A673 (cell line): ENCODE results near the gene HIRIP3. TPM values are rescaled to one million over a fixed set of nuclear protein-coding genes. Genes with fewer than 3 reads are reported as not detected.

Experiments
- BruUV-seq: library from RNA; stranded (reverse); fragments of 400-500 nt; replicated peaks from 2 replicates; lab custom pipeline; 2021; lab: Mats Ljungman, UMichigan
- CTCF ChIA-PET: fragments of 300-600 bp; sonication (Branson Sonifier 250); formaldehyde crosslinking; loops from one replicate; lab custom pipeline; 2022; ENCODE audit warnings: antibody characterized with exemption; lab: Charles Lee
- POLR2A ChIA-PET: fragments of 300-600 bp; sonication (Branson Sonifier 250); formaldehyde crosslinking; loops from one replicate; lab custom pipeline; 2022; ENCODE audit warnings: antibody characterized with exemption; ENCODE audit not compliant: low non-redundant PET; lab: Charles Lee
- DNase-seq: peaks from one replicate; pipeline ENCODE4 v3.0.0-alpha.2; 2015; ENCODE audit warnings: low spot score
- H3K27ac ChIP-seq: fragments of 200-600 bp; sonication (generic); 2 replicates; pipeline ENCODE4 v1.5.1; 2016; ENCODE audit warnings: mixed run types, low read depth, mild to moderate bottlenecking, mixed read lengths, antibody characterized with exemption, low read length; ENCODE audit not compliant: poor library complexity, severe bottlenecking
- H3K27me3 ChIP-seq: fragments of 200-600 bp; sonication (generic); replicated peaks from 2 replicates; pipeline ENCODE4 v1.6.1; 2017; ENCODE audit warnings: mixed run types, low read depth, mild to moderate bottlenecking, mixed read lengths, antibody characterized with exemption, low read length; ENCODE audit not compliant: insufficient read depth, poor library complexity
- H3K36me3 ChIP-seq: fragments of 200-600 bp; sonication (generic); 2 replicates; pipeline ENCODE4 v1.6.1; 2016; ENCODE audit warnings: mixed run types, mild to moderate bottlenecking, mixed read lengths, antibody characterized with exemption, low read length; ENCODE audit not compliant: insufficient read depth, poor library complexity, severe bottlenecking
- H3K4me1 ChIP-seq: fragments of 200-600 bp; sonication (generic); 2 replicates; pipeline ENCODE4 v1.6.1; 2017; ENCODE audit warnings: mixed run types, mild to moderate bottlenecking, mixed read lengths, antibody characterized with exemption, low read length; ENCODE audit not compliant: insufficient read depth, poor library complexity, severe bottlenecking
- H3K4me3 ChIP-seq: fragments of 200-600 bp; sonication (generic); 2 replicates; pipeline ENCODE4 v1.5.1; 2016; ENCODE audit warnings: low read depth, mixed run types, mild to moderate bottlenecking, mixed read lengths, low read length; ENCODE audit not compliant: poor library complexity, severe bottlenecking
- H3K9me3 ChIP-seq: fragments of 200-600 bp; sonication (generic); 2 replicates; pipeline ENCODE4 v1.6.1; 2016; ENCODE audit warnings: mixed run types, low read depth, mild to moderate bottlenecking, mixed read lengths, antibody characterized with exemption, low read length; ENCODE audit not compliant: poor library complexity, severe bottlenecking
- EZH2 ChIP-seq: fragments of 200-600 bp; sonication (generic); IDR thresholded peaks from 2 replicates; pipeline ENCODE4 v1.6.1; 2017; ENCODE audit warnings: borderline replicate concordance, low read depth, mild to moderate bottlenecking, mixed read lengths, antibody characterized with exemption, low read length; ENCODE audit not compliant: poor library complexity, severe bottlenecking
- intact Hi-C: fragments of 100-400 bp; cut with micrococcal nuclease; formaldehyde crosslinking; loops from one replicate; pipeline ENCODE4 v1.10.0; 2022; ENCODE audit not compliant: unreplicated experiment
- total RNA-seq: library from RNA; stranded (reverse); gene quantifications from 2 replicates; pipeline ENCODE4 v1.2.3, GENCODE V29; 2021
- TF ChIP-seq, protein P1 (sequence below): fragments of 300-800, 200-600 bp; sonication (generic); conservative IDR thresholded peaks from 2 replicates; pipeline ENCODE4 v1.5.1; 2017; ENCODE audit warnings: low read depth, mild to moderate bottlenecking, antibody characterized with exemption, low read length, moderate library complexity, mixed read lengths

The HIRIP3 gene
- total RNA-seq, 1 experiment from 2014 or later, result 29.7 TPM

DNA sequence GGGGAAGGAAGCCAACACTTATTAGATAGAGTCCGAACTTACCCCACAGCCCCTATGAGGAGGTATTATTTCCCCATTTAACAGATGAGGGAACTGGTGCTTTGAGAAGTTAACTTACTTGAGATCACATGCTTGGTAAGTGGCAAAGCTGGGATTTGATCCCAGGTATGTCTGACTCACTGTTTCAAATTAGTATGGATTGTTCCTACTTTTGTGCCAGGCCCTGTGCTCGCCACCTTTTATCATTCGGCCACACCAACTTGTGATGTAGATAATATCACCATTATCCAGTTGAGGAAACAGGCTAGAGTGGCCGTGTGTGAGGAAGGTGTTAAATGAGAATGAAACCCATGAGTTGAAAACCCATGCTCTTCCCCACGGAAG, 10.7 kb downstream of the HIRIP3 start:
- DNase-seq, result no peak
- Histone ChIP-seq H3K27me3 (no peaks in the 10 kb centered on the region), H3K36me3 (peaks cover 92% of the 10 kb centered on the region), H3K27ac (no peak overlapping the region), H3K4me3 (no peak overlapping the region), H3K4me1 (no peaks in the 10 kb centered on the region), H3K9me3 (no peaks in the 10 kb centered on the region)
- ChIA-PET POLR2A (no interaction called here), CTCF (no interaction called here)
- TF ChIP-seq, protein P1, sequence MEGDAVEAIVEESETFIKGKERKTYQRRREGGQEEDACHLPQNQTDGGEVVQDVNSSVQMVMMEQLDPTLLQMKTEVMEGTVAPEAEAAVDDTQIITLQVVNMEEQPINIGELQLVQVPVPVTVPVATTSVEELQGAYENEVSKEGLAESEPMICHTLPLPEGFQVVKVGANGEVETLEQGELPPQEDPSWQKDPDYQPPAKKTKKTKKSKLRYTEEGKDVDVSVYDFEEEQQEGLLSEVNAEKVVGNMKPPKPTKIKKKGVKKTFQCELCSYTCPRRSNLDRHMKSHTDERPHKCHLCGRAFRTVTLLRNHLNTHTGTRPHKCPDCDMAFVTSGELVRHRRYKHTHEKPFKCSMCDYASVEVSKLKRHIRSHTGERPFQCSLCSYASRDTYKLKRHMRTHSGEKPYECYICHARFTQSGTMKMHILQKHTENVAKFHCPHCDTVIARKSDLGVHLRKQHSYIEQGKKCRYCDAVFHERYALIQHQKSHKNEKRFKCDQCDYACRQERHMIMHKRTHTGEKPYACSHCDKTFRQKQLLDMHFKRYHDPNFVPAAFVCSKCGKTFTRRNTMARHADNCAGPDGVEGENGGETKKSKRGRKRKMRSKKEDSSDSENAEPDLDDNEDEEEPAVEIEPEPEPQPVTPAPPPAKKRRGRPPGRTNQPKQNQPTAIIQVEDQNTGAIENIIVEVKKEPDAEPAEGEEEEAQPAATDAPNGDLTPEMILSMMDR, result no peak
- TF ChIP-seq EZH2, result no peak
- intact Hi-C loops, result no loop called here
- no TSS peak for BruUV-seq

DNA sequence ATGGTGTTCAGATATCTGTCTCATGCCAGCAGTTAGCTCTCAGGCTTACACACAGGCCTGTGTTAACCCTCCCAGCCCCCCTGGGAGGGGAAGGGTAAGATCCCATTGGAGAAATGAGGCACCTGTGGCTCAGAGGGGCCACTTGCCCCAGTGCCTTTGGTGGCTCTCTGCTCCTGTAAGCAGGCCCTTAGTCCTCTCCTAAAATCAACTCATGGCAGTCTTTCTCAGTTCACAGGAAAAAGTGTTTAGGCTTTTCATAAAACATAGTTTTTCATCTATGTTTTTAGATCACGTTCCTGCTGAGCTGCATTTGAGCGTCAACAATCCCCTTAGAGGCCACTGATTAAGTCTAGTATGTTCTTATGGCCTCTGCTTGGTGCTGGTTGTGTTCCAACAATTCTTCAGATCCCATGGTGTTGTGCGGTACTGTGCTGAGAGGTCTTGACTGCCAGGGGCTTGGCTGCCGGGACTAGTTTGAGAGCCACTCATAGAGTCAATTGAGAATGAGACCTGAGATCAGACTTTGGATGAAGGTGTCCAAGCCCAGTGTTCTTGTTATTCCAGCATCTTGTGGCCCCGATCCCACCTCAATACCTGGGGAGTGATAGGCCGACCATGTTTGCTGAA, 11.2 kb downstream of the HIRIP3 start:
- no peak for TF ChIP-seq EZH2
- TF ChIP-seq, protein P1, result no peak
- CTCF ChIA-PET, result no interaction called here
- H3K4me3 ChIP-seq, result no peak overlapping the region
- no TSS peak for BruUV-seq
- intact Hi-C loops, result no loop called here
- POLR2A ChIA-PET, result no interaction called here
- H3K27ac ChIP-seq, result no peak overlapping the region
- no peaks in the 10 kb centered on the region for H3K9me3 ChIP-seq
- DNase-seq, result no peak
- no peaks in the 10 kb centered on the region for H3K4me1 ChIP-seq
- H3K36me3 ChIP-seq, result peaks cover 93% of the 10 kb centered on the region
- H3K27me3 ChIP-seq, result no peaks in the 10 kb centered on the region

DNA sequence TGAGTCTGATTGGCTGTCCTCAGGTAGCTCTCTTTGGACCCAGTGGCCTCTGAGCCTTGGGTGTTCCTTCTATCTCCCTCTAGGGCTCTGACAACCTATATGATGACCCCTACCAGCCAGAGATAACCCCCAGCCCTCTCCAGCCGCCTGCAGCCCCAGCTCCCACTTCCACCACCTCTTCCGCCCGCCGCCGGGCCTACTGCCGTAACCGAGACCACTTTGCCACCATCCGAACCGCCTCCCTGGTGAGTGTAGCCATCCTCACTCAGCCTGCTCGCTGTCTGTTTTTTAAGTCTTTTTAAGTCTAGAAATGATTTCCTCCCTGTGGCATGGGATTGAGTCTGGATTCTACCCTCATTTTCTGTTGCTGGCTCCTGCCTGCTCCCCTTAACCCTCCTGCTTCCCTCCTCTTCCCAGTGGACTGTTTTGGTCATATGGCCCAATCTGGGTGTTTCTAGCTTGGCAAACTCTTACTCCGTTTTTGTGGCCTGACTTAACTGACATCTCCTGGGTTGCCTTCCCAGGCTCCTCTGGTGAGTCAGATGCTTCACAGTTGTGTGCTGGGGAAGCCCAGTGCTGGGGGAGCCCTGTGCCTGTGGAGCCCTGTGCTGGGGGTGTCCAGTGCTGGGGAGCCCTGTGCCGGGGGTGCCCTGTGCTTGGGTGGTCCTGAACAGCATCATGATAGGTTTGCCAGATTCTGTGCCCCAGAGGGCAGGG, 11.8 kb downstream of the HIRIP3 start:
- TF ChIP-seq, protein P1, result no peak
- TF ChIP-seq EZH2, result no peak
- Histone ChIP-seq H3K4me1 (no peaks in the 10 kb centered on the region), H3K9me3 (no peaks in the 10 kb centered on the region), H3K4me3 (no peak overlapping the region), H3K27me3 (no peaks in the 10 kb centered on the region), H3K36me3 (peaks cover 99% of the 10 kb centered on the region), H3K27ac (no peak overlapping the region)
- CTCF ChIA-PET, result no interaction called here
- no TSS peak for BruUV-seq
- DNase-seq, result no peak
- POLR2A ChIA-PET, result no interaction called here
- intact Hi-C loops, result no loop called here
